Peyer's patch (tissue), 4 donors: ENCODE data around the gene MANBA.

Source experiments
- CTCF ChIP-seq, 6 experiments: fragments of 450-650 bp in 4 of 6; fragments of 200-600 bp in 2 of 6; sonication (generic) in 1 of 6; IDR thresholded peaks; one replicate each; pipeline ENCODE4 v1.5.1; 2017 to 2019; ENCODE audit warnings: antibody characterized with exemption in 6 of 6, mild to moderate bottlenecking in 3 of 6, moderate library complexity in 1 of 6
- POLR2A ChIP-seq, 2 donors: fragments of 450-650 bp; IDR thresholded peaks; one replicate each; pipeline ENCODE4 v1.5.1; 2017; ENCODE audit warnings: antibody characterized with exemption in 2 of 2, mild to moderate bottlenecking in 2 of 2, moderate library complexity in 2 of 2

DNA sequence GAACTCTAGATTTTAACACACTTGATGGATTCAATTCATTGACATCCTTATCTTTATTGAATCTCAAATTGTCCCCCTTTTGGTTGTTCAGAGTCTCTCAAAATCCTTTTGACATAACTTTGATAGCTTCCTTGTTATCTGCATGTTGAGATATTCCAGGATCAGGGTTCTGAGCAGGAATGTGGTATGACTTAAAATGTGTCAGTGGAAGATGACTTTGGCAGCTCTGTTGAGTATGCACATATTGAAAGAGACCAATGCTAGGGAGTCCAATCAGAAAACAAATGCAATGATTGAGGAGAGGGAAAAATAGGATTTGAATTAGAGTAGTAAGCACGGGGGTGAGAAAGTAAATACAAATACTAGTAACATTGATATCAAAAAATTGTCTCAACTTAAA lies 93.8 kb downstream of the MANBA start:
- no peak for TF ChIP-seq POLR2A (IDR thresholded peaks at IDR 0.05)
- no peak for TF ChIP-seq CTCF (IDR thresholded peaks at IDR 0.05)
